Glutamatergic neuron (in vitro differentiated cells): ENCODE data around the gene PPFIBP1. TPM values are rescaled to one million over a fixed set of nuclear protein-coding genes. Genes with fewer than 3 reads are reported as not detected.

ENCODE experiments used
- DNase-seq: peaks from one replicate; pipeline ENCODE4 v3.0.0; 2022
- H3K27ac Mint-ChIP-seq: one replicate; pipeline ENCODE4 v1.8.0; 2020; ENCODE audit warnings: mild to moderate bottlenecking, mixed read lengths, inconsistent platforms; ENCODE audit not compliant: unreplicated experiment
- H3K27me3 Mint-ChIP-seq: one replicate; pipeline ENCODE4 v1.8.0; 2020; ENCODE audit warnings: mild to moderate bottlenecking, moderate library complexity, mixed read lengths, inconsistent platforms; ENCODE audit not compliant: unreplicated experiment
- H3K36me3 Mint-ChIP-seq: one replicate; pipeline ENCODE4 v1.8.0; 2020; ENCODE audit warnings: mild to moderate bottlenecking, mixed read lengths, inconsistent platforms; ENCODE audit not compliant: unreplicated experiment
- H3K4me1 Mint-ChIP-seq: one replicate; pipeline ENCODE4 v1.8.0; 2020; ENCODE audit warnings: mild to moderate bottlenecking, low read depth, mixed read lengths, inconsistent platforms; ENCODE audit not compliant: unreplicated experiment
- H3K4me3 Mint-ChIP-seq: one replicate; pipeline ENCODE4 v1.8.0; 2020; ENCODE audit warnings: mild to moderate bottlenecking, mixed read lengths, inconsistent platforms; ENCODE audit not compliant: unreplicated experiment
- H3K9me3 Mint-ChIP-seq: one replicate; pipeline ENCODE4 v1.8.0; 2020; ENCODE audit warnings: mild to moderate bottlenecking, moderate library complexity, mixed read lengths, inconsistent platforms; ENCODE audit not compliant: unreplicated experiment
- total RNA-seq: library from RNA; stranded (reverse); fragmentation: NEBNext Ultra II Directional; extraction: Animal tissue kit (Norgen Biotek cat#: 25700); gene quantifications from one replicate; pipeline ENCODE4 v1.2.1, GENCODE V29; 2021; ENCODE audit not compliant: unreplicated experiment
- TF ChIP-seq, protein P1 (sequence below): fragments of 200-600 bp; sonication (generic); IDR thresholded peaks from one replicate; pipeline ENCODE4 v1.5.0; 2021; ENCODE audit not compliant: partially characterized antibody, unreplicated experiment

PPFIBP1 gene
- total RNA-seq, 1 donor from 2014 or later: 43.0 TPM

DNA sequence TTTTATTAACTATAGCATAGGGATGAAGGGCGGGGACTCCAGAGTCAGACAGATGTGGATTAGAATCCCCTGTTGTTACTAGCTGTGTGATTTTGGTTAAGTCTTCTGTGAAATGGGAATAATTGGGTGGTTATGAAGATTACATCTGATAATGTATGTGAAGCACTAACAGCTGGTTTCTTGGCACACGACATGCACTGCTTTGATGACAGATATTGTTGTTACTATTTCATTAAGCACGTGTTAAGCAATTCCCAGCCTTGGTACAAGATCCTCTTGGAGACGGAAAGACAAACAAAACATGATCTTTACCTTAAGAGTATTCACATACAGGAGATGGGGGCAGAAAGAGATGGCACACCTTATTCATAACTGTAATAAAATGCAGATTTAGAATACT is 7.9 kb downstream of the PPFIBP1 start:
- Mint-ChIP-seq H3K27ac (no peak overlapping the region), H3K36me3 (no peaks in the 10 kb centered on the region), H3K9me3 (peaks cover 8% of the 10 kb centered on the region), H3K4me3 (no peak overlapping the region), H3K4me1 (peaks cover 11% of the 10 kb centered on the region), H3K27me3 (no peaks in the 10 kb centered on the region)
- TF ChIP-seq, protein P1, sequence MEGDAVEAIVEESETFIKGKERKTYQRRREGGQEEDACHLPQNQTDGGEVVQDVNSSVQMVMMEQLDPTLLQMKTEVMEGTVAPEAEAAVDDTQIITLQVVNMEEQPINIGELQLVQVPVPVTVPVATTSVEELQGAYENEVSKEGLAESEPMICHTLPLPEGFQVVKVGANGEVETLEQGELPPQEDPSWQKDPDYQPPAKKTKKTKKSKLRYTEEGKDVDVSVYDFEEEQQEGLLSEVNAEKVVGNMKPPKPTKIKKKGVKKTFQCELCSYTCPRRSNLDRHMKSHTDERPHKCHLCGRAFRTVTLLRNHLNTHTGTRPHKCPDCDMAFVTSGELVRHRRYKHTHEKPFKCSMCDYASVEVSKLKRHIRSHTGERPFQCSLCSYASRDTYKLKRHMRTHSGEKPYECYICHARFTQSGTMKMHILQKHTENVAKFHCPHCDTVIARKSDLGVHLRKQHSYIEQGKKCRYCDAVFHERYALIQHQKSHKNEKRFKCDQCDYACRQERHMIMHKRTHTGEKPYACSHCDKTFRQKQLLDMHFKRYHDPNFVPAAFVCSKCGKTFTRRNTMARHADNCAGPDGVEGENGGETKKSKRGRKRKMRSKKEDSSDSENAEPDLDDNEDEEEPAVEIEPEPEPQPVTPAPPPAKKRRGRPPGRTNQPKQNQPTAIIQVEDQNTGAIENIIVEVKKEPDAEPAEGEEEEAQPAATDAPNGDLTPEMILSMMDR: no peak
- DNase-seq: no peak

DNA sequence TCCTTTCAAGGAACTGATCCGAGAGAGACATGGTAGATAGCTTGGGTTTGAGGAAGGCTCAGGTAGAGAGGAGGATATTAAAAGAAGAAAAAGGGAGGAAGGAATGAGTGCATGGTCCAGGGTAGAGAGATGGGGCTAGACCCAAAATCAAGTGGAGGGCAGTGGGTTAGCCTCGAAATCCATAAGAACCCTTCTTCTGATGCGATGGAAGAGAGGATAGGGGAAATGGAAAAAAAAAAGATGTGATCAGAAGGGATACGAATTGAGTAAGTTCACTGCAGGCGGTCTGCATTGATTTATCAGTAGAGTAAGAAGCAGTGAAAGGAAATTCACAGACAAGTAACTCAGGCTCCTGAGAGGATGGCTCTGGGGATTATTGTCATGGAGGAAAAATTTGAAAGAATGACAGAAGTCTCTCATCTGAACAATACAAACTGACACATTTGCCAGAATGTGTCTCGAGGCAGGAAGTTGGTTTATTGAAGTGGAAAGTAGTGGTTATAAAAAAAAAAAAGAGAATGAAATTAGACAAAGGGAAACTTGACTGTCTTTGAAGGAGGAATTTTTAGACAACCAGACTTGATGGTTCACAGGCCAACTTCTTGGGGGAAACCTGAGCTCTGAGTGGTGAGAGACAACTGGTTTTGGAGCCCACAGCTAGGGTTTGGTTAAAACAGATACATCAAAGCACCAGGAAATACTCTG is 10.2 kb downstream of the PPFIBP1 start:
- peaks cover 11% of the 10 kb centered on the region for H3K4me1 Mint-ChIP-seq
- no peak for DNase-seq
- peaks cover 8% of the 10 kb centered on the region for H3K9me3 Mint-ChIP-seq
- no peak overlapping the region for H3K4me3 Mint-ChIP-seq
- H3K27me3 Mint-ChIP-seq: no peaks in the 10 kb centered on the region
- TF ChIP-seq, protein P1: no peak
- H3K36me3 Mint-ChIP-seq: no peaks in the 10 kb centered on the region
- no peak overlapping the region for H3K27ac Mint-ChIP-seq

DNA sequence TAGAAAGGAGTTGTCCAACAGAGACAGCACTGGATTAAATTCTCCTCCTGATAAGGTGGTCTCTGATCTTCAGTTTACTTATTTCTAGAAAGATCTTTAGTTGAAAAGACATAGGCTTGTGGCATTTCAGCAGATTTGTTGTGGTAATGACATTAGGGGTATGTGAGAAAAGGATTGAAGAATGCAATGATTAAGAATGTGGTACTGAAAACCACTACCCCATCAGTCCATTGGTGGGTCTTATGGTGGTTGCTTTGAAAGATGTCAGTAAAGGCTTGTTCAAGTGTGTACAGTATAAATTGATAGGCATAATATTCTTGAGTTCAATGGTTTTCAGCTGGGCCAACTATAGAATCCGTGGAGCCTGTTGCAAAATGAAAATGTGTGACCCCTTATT is 10.8 kb downstream of the PPFIBP1 start:
- no peak overlapping the region for H3K4me3 Mint-ChIP-seq
- H3K27me3 Mint-ChIP-seq: no peaks in the 10 kb centered on the region
- DNase-seq: no peak
- H3K9me3 Mint-ChIP-seq: peaks cover 8% of the 10 kb centered on the region
- peaks cover 11% of the 10 kb centered on the region for H3K4me1 Mint-ChIP-seq
- H3K36me3 Mint-ChIP-seq: no peaks in the 10 kb centered on the region
- TF ChIP-seq, protein P1: no peak
- no peak overlapping the region for H3K27ac Mint-ChIP-seq

DNA sequence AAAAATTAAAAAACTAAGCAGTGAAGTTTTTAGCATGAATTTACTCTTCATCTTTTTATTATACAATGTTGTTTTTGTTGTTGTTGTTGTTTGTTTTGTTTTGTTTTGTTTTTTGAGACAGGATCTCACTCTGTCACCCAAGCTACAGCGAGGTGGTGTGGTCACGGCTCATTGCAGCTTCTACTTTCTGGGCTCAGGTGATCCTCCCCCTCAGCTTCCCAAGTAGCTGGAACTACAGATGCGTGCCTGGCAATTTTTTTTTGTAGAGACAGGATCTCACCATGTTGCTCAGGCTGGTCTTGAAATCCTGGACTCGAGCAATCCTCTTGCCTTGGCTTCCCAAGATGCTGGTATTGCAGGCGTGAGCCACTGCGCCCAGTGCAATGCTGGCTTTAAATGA is 11.3 kb downstream of the PPFIBP1 start:
- TF ChIP-seq, protein P1: no peak
- DNase-seq: no peak
- H3K4me1 Mint-ChIP-seq: peaks cover 11% of the 10 kb centered on the region
- H3K36me3 Mint-ChIP-seq: no peaks in the 10 kb centered on the region
- H3K9me3 Mint-ChIP-seq: peaks cover 8% of the 10 kb centered on the region
- H3K4me3 Mint-ChIP-seq: no peak overlapping the region
- H3K27me3 Mint-ChIP-seq: no peaks in the 10 kb centered on the region
- no peak overlapping the region for H3K27ac Mint-ChIP-seq

DNA sequence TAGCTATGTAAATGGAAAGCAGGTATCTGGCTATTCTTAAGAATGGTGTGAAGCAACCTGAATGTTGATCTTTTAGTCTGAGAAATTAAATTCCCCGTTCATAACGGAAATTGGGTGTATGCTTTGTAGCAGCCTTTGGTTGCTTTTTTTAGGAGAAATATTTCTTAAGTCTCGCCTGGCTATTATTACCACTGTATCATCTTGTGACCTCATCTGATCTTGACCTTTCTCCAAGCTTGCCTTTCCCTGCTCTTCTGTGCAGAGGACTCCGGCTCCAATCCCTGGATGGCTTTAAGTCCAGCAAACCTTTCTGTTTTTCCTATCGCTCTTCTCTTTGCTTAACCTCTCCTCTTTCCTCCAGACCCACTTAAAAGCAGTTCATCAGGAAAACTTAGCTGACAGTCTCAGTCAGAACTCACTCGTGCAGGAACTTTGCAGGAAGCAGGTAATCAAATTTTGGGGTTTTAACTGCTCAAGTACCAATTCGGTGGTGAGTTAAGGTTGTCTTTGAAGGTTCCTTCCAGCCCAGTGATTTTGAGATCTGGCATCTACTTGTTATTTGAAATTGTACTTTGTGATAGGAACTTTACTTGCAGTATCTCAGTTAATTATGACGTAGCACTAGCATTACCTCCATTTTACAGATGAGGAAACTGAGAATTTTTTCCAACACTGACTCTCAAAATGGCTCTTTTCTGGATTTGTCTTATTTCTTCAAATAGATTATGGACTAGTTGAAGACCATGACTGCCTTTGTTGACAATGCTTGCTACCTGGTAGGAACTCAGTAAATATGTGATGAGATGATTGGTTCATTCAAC is 14.1 kb downstream of the PPFIBP1 start:
- H3K4me3 Mint-ChIP-seq: no peak overlapping the region
- peaks cover 15% of the 10 kb centered on the region for H3K4me1 Mint-ChIP-seq
- no peak overlapping the region for H3K27ac Mint-ChIP-seq
- peaks cover 8% of the 10 kb centered on the region for H3K9me3 Mint-ChIP-seq
- H3K27me3 Mint-ChIP-seq: no peaks in the 10 kb centered on the region
- no peak for DNase-seq
- H3K36me3 Mint-ChIP-seq: no peaks in the 10 kb centered on the region
- TF ChIP-seq, protein P1: no peak
